ENCODE results near the gene TNRC18.
"Not testable (repeated sequence)": the region's sequence is repeated elsewhere in the genome, so short reads cannot be mapped to it uniquely, and the experiment has no call there.

DNA sequence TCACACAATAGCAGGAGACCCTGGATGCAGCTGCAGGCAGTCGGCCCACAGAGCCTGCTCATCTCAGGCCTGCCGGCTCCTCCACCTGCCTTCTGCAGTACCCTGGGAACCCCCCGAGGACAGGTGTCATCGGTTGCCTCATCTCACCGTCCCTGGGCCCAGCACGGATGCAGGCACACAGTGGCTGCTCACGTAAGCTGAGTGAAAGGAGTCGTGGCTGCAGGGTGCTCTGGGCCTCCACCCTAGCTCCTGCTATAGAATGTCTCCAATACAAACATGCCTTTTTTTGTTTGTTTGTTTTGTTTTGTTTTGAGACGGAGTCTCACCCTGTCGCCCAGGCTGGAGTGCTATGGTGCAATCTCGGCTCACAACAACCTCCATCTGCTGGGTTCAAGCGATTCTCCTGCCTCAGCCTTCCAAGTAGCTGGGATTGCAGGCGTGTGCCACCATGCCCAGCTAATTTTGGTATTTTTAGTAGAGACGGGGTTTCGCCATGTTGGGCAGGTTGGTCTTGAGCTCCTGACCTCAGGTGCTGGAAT lies 163.0 kb downstream of the TNRC18 start:
- TF ChIP-seq, protein P1, sequence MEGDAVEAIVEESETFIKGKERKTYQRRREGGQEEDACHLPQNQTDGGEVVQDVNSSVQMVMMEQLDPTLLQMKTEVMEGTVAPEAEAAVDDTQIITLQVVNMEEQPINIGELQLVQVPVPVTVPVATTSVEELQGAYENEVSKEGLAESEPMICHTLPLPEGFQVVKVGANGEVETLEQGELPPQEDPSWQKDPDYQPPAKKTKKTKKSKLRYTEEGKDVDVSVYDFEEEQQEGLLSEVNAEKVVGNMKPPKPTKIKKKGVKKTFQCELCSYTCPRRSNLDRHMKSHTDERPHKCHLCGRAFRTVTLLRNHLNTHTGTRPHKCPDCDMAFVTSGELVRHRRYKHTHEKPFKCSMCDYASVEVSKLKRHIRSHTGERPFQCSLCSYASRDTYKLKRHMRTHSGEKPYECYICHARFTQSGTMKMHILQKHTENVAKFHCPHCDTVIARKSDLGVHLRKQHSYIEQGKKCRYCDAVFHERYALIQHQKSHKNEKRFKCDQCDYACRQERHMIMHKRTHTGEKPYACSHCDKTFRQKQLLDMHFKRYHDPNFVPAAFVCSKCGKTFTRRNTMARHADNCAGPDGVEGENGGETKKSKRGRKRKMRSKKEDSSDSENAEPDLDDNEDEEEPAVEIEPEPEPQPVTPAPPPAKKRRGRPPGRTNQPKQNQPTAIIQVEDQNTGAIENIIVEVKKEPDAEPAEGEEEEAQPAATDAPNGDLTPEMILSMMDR (conservative IDR thresholded peaks at IDR 0.05): not testable (repeated sequence)
- TF ChIP-seq EZH2 (IDR thresholded peaks at IDR 0.05; ENCODE audit: low read depth): not testable (repeated sequence)
